ENCODE measurements around the gene RRAS2. TPM values are rescaled to one million over a fixed set of nuclear protein-coding genes. Genes with fewer than 3 reads are reported as not detected.
"Not testable (repeated sequence)": the region's sequence is repeated elsewhere in the genome, so short reads cannot be mapped to it uniquely, and the experiment has no call there.

RRAS2 gene
- polyA plus RNA-seq, 10 donors = 35.2 to 84.0 (median 42.0) TPM

DNA sequence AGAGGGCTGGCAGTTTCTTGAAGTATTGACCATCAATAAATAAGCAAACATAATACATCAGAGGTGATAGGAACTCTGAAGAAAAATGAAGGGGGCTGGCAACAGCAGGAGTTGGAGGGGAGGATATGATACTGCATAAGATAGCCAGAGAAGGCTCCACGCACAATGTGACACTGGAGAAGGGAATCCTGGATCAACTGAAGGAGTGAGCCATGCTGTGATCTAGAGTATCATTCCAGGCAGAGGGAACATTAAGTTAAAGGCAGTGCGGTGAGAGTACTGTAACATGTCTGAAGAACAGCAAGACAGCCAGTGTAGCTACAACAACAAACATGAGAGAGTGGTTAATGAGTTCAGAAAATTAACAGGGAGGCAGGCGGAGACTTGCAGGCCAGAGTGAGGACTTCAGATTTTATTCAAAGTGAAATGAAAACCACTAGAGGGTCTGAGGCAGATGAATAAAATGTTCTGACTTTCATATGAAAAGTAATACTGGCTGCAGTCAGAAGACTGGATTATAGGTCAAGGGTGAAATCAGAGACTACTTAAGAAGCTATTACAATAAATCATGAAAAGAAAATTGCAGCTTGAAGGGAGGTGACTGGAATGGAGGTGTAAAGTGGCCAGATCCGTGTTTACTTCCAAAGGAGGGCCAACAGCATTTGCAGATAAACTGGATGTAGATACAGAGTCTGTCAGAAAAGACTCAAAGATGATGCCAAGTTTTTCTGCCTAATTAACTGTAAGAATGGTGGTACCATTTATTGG is 49.4 kb downstream of the RRAS2 start:
- no peak for DNase-seq

DNA sequence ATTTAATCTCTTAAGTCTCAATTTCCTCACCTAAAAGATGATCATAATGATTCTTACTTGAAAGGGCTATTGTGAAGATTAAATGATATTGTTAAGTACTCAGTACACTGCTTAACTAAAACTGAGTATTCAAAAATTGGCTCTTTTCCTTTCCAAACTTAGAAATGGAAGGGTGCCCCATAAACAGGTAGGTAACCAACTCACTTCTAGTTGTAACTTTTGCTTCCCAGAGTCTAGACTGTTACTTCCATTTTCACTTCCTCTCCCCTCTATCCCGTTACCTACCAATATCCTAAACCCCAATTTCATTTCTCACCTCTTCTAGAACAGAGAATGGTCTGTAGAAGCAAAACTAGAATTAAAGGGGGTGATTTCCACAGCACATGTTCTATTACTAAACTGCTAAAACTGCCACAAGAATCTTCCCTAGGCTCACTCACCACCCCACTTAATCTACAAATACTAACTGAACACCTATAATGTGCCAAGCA is 50.0 kb downstream of the RRAS2 start:
- no peak for DNase-seq

DNA sequence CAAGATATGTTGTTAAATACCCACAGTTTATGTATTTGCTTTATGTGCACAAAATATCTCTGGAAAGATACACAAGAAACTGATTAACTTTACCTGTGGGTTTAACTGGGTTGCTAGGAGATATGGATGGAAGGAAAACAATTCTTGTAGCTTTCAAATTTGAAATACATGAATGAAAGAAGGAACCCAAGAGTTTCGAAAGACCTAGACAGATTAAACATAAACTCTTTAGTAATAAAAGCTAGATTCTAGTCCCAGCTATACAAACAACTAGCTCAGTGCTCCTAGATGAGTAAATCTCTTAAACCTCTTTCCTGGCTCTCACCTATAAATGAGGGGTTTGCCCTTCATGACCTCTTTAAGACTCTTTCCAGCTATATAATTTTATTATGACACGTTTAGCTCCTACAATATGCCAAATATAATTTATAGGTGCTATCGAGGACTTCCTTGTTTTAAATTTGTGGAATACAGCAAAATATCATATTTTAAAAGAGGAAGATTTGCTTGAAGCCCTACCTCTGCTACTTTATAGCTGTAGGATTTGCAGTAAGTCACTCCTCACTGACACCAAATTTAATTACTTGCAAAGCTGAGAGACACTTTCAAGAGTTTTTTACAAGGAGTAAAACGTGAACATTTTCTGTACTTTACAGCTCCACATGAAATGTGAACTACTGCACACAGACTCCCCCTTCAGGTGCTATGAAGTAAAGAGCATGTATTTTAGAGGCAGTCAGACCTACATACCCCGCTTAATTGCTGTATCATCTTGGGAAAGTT is 50.7 kb downstream of the RRAS2 start:
- peak; percentile 13 to 37 (median 24) for DNase-seq

DNA sequence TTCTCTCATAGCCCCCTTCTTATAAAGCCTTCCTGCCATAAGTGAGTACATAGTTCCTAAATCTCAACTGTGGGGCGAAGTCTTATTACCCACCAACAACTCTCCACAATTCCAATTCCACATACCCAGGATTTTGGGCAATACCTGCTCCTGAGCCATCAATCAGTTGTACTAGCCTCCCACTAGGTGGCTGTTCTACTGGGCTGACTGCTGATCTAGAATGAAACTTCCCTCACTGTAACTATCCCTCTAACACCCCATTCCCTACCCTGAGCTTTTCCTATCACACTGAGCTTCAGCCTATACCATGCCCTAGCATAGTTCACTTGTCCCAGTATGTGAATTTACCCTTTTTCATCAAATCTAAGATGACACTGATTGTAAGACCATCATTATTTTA is 52.5 kb downstream of the RRAS2 start:
- no peak for DNase-seq

DNA sequence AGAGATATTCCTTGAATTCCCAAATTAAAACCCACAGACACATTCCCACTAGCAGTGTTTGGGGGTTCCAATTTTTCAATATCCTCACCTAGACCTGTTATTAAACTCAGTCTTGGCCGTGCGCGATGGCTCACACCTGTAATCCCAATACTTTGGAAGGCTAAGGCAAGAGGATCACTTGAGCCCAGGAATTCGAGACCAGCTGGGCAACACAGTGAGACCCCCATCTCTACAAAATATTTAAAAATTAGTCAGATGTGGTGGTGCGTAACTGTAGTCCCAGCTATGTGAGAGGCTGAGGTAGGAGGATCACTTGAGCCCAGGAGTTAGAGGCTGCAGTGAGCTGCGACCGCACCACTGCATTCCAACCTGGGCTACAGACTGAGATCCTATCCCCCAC is 53.3 kb downstream of the RRAS2 start:
- DNase-seq = no peak

DNA sequence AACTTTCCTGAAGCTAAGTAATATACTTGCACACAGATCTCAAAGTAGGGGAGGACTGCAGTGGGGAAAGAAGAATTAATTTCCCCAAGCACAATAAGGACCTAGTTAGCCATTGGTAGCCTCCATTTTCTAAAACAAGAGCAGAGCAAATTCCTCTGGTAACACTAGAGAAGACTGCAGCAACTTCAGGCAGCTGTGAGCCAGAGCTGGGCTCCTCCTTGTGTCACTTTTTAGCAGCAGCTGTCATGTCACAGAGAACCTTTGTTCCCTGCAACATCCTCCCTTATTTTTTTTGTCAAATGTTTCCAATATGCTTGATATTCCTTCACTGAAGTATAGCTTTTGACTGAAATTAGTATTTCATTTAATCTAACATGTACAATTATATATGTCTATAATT is 54.4 kb downstream of the RRAS2 start:
- peak in 2 of 3 donors; percentile 12 to 40 for DNase-seq

DNA sequence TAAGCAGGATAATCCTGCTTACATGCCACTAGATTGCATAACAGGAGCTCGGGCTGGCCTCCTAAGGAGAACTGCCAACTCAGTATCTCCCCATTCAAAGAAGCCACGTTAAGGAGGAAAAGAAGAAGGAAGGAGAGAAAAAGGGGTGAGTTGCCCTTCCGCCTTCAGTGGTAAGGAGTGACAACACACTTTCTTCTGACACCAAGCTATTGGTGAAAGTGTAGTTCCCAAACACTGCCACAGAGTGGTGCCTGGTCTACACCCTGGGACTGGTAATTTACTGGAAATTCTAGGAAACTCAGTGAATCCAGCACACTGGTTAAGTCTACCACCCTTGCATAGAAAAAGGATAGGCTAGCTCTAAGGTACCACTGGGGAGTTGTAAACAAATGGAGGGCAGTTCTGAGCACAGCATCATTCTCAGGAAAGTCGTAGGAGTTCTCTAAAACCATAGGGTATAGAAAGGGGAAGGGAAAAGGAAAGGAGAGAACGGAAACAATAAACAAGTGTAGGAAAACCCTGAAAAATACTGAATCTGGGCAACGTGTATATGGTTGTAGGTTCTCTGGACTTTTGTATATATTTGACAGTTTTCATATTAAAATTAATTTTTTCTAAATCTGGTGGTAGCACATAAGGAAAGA is 58.2 kb downstream of the RRAS2 start:
- peak; percentile 32 to 67 (median 43) for DNase-seq

DNA sequence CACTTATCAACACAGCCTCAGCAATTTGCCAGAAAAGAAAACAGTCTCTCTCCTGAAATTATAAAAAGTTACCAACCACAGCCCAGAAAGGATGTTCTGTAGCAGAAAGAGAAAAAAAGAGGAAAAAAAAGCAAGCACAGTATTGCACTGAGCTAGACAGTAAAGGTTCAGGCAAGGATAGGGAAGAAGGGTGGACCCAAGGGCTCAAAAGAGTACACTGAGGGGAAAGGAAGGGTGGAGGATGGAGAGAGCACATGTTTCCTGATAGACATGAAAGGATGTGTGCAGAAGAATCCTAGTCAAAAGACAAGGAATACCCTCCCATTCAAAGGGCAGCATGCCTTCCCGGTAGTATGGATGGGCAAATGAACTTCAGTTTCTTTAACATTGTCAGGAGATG is 59.1 kb downstream of the RRAS2 start:
- no peak for DNase-seq

DNA sequence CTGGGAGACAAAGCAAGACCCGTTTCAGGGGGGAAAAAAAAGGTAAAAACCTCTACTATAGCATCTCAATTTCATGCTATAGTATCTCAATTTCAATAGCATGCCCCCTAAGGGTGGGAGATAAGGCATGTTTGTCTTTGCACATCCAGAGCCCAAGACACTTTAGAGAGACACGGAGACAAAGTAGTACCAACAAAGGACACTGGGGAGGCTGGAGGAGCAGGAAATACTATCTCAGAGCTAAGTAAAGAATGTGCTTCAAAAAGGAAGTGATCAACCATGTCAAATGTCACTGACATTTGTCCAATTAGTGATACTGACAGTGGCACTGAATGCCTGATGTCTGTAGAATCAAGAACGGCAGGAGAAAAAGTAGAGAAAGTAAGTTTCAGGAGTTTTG is 68.6 kb downstream of the RRAS2 start:
- no peak for DNase-seq

DNA sequence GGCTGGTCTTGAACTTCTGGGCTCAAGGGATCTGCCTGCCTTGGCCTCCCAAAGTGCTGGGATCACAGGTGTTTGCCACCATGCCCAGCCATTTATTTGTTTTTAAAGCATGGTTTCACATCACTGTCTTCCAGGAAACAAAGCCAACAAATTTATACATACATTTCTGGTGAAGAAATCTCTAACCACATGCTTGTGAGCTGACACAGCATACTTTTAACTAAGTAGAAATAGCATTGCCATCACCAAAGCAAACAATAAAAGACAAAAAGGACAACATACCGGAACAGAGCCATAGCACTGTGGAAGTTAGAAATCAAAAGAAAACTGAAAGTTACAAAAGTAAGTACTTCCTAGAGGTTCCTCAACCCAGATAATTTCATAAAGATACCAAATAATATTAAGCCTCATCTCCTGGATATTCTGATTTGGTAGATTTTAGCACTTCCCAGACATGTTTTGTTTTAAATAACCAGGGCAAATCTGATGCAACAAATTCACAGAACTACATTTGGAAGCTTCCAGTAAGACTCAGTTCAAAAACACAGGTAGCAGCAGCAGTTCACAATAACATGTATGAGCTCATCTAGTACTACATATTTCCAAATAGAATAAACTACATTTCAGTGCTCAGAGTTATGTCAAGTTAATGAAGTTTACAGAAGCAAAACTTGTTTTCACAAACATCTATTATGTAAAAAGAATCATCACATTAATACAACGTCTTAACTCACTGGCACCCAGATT is 70.6 kb downstream of the RRAS2 start:
- peak in 1 of 3 donors; percentile 35 for DNase-seq

DNA sequence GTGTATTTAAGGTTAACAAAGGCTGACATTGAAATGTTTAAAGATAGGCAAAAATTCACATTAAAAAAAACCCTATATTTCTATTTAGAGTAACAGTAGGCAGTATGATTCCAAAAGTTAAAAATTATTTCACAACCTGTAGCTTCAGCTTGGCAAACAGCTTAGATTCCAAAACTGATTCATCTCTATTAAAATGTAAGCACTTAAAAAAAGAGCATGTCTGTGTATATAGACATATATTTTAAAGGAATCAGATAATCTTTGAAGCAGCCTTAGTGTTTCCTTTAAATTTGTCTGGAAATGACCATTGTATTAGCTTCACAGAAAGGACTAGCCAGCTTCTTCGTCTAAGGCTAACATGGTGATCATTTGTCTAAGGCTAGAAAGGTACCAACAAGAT is 80.1 kb downstream of the RRAS2 start:
- not testable (repeated sequence) for DNase-seq

DNA sequence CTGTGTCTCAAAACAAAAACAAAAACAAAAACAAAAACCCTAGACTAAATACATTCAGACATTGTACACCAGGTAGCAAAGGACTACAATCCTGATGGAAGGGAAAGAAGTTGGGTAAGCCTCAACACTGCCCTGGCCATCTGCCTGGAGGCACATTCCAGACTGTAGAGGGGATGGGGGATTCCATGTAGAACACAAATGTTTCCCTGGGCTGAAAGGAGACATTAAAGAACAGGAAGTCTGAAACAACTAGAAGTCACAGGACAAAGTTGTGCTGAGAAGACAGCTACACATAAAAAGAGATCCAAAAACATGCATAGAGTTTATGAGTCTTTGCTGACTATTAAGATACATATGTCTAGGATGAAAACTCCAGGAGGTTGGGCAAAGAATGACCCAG is 83.9 kb downstream of the RRAS2 start:
- DNase-seq = peak in 1 of 3 donors; percentile 13

DNA sequence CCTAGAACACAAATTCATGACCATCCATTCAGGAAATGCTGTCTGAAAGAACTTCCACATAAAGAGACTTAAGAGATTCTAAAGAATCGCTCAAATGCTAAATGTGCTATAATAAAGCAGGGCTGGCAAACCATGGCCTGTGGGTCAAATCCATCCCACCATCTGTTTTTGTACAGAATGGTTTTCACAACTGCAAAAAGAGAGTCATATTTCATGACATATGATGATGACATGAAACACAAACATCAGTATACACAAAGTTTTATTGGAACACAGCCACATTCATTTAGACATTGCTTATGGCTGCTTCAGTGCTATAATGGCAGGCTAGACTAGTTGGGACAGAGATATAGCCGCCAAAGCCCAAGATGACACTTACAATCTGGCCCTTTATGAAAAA is 85.1 kb downstream of the RRAS2 start:
- DNase-seq = no peak

DNA sequence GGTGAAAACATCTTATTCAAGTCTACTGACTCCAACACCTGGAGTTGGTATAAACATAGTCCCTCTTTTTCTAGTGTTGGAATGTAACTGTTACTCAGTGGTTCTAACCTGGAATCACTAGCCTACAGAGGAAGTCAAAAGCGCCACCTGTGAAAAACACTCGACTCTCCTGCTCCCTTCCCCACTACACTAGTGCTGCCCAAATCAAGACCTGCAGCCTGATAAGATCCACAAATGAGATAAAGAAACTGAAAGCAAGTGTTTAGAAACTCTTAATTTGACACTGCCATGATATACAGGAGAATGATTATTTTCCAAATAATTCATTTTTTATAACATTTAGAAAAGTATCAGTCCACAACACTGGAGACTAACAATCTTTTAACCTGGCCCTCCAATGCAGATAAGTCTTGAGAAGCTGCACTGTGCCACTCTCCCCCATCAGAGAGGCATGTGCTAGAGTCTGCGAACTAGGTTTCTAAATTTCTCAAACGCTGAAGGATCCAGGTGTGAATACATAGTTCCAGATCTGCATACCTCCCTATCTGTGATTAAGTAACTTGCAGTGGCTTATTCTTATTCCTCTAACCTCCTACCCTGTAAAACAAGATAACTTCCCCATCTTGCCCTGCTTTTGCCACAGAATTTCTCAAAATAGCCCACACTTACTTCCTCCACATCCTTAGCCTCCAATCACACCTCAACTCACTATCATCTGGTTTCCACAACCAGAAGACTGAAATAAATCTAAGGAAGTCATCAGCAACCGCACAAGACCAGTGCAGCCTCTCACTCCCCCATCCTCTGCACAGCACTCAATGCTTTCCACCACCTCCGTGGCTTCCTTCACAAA is 88.1 kb downstream of the RRAS2 start:
- no peak for DNase-seq

DNA sequence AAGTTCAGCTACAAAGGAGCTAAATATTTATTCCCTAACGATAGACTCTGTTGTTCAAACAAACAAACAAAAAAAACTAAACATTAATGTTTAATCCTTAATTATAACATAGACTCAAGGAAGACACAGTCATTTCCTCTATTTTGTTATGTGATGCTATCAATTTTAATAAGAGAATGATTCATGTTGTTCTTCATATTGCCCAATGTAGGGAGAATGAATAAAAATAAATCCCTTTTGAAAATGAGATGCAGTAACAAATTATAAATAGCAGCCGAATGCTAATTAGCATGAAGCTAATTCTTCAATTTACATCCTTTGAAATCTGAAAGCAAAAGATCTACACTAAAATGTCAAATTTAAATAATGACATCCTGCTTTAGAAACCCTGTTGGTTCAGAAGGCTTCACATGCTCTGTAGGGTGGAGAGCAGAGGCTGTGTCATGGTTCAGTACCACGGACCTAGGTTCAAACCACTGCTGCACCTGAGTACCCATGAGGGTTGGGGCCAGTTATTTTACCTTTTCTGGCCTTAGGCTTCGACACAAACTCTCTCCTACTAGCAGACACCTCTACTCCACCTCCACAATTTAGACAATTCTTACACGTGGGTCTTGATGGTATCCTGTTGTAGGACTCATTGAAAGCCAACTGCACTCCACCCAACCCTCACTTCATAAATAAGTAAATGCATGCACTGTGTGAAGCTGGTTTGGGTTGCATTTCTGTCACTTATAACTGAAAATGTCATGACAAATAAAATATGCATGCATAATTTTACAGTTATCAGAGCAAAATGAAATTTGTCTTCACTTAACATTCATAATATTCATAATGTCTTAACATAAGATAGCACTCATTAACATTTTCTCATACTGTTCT is 89.0 kb downstream of the RRAS2 start:
- no peak for DNase-seq

DNA sequence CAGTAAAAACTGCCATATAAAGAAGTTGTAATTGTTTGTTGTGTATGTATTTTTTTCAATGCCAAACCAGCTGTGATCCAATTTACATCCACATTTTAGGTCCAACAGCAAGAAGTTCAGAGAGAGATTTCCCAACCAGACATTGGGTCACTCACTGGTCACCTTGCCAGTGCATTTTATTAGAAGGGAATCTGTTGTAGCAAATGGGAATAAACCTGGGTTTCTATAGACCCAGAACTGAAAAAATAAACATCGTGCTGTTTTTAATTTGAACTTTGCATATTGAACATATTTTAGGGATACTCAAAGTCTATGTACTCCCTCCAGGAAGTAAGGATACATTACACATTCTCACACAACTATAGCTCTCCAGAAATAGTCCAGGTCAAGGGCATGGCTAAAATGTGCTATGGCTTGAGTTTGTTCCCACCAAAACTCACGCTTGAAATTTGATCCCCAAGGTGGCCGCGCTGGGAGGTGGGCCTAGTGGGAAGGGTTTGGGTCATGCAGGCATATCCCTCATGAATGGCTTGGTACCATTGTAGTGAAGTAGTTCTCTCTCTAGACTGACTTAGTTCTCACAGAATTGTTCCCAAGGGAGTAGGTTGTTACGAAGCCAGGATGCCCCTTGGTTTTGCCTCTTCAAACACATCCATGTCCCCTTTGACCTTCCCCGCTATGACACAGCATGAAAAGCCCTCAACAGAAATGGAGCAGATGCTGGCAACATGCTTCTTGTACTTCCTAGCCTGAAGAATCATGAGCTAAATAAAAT is 90.9 kb downstream of the RRAS2 start:
- no peak for DNase-seq

DNA sequence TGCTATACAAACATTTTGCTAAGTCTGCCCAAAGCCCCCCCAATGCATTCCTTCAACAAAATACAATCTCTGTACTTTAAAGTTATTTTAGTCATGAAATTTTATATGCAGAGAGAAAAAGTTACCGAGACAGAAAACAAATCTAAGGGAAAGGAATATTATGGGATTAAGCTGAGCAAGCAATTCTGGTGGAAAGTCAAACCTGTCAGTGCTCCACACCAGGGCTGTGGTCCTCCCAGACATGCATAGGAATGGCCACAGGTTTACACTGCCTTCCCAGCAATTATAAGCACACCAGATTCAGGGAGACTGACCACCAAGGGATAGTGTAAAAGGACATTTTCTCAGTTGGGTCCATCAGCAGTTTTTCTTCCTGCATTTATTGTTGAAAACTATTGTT is 92.4 kb downstream of the RRAS2 start:
- no peak for DNase-seq

DNA sequence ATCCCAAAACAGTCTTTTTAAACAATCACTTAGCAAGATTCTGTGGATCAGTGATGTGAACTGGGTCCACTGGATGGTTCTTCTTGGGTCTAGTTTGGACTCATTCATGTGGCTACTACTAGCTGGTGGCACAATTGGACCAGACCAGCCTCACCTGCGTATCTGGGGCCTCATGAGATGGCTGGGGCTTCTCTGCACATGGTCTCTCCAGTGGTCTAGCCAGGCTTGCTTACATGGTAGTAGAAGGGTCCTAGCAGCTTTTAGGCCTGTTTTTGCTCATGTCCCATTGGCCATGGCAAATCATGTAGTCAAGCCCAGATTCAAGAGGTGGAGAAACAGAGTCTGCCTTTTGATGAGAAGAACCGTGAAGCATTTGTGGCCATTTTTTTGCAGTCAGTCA is 94.0 kb downstream of the RRAS2 start:
- DNase-seq = no peak

DNA sequence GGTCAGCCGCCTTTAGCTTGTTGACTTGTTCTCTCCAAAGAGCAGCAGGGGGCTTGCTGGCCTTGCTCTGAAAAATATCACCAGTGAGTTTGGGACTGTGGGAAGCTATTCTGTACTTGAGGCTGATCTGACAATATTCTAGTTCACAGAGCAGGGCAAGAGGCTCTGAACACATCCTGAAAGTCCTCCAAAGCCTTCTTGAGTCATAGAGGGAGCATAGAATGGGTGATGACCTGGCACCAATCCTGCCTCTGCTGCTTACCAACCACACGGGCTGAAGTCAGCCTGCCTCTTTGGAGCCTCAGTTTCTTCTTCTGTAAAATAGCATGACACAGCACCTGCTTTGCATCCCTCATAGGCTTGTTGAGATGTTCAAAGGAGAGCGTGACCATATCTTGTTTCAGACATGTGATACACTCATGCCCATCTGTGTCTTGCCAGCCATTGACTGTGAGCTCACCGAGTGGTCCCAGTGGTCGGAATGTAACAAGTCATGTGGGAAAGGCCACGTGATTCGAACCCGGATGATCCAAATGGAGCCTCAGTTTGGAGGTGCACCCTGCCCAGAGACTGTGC is 96.6 kb downstream of the RRAS2 start:
- DNase-seq = no peak
